Astrocyte of the spinal cord (primary cell): ENCODE results near the gene TRIP4.
A peak's percentile ranks its signal among the peaks of the same experiment; 100 is the strongest.

ENCODE experiments used
- DNase-seq: peaks from one replicate; pipeline ENCODE4 v3.0.0; 2011; ENCODE audit warnings: low read depth, low spot score
- H3K4me3 ChIP-seq: 2 replicates; pipeline ENCODE4 v1.5.1; 2011; ENCODE audit warnings: low read depth, mild to moderate bottlenecking, low read length, moderate library complexity
- in situ Hi-C: cut with HindIII; loops from 2 replicates; pipeline ENCODE4 v1.10.0; 2017; ENCODE audit warnings: low sequenced_read_pairs
- TF ChIP-seq, protein P1 (sequence below): IDR thresholded peaks from 2 replicates; pipeline ENCODE4 v1.5.1; 2012; ENCODE audit warnings: low read depth, mild to moderate bottlenecking, low read length, inconsistent platforms

TRIP4 gene

GRCh38 chr15:64500695-64501395 is 113.2 kb downstream of the TRIP4 start:
- in situ Hi-C loops: no loop called here
- TF ChIP-seq, protein P1, sequence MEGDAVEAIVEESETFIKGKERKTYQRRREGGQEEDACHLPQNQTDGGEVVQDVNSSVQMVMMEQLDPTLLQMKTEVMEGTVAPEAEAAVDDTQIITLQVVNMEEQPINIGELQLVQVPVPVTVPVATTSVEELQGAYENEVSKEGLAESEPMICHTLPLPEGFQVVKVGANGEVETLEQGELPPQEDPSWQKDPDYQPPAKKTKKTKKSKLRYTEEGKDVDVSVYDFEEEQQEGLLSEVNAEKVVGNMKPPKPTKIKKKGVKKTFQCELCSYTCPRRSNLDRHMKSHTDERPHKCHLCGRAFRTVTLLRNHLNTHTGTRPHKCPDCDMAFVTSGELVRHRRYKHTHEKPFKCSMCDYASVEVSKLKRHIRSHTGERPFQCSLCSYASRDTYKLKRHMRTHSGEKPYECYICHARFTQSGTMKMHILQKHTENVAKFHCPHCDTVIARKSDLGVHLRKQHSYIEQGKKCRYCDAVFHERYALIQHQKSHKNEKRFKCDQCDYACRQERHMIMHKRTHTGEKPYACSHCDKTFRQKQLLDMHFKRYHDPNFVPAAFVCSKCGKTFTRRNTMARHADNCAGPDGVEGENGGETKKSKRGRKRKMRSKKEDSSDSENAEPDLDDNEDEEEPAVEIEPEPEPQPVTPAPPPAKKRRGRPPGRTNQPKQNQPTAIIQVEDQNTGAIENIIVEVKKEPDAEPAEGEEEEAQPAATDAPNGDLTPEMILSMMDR: no peak
- H3K4me3 ChIP-seq: no peak overlapping the region
- no peak for DNase-seq

- no peak overlapping the region for H3K4me3 ChIP-seq
- TF ChIP-seq, protein P1: no peak
- in situ Hi-C loops: no loop called here
- no peak for DNase-seq
These were observed 113.7 kb downstream of the TRIP4 start for GRCh38 chr15:64501396-64501715.

GRCh38 chr15:64502151-64502550 is 114.5 kb downstream of the TRIP4 start:
- H3K4me3 ChIP-seq: no peak overlapping the region
- DNase-seq: peak; percentile 36
- in situ Hi-C loops: no loop called here
- TF ChIP-seq, protein P1: no peak

DNA sequence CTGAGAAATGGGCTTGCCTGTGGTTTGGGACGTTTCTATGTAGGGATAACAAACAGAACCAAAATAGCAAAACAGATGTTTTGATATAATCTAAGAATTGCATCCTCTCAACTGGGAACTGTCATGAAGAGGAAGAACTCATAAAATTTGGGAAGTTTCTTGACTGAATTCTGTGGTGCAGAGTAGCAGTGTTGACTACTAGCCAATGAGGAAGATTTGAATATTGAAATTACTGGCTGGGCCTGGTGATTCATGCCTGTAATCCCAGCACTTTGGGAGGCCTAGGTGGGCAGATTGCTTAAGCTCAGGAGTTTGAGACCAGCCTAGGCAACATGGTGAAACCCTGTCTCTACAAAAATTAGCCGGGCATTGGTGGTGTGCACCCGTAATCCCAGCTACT is 114.9 kb downstream of the TRIP4 start:
- DNase-seq: no peak
- TF ChIP-seq, protein P1: no peak
- in situ Hi-C loops: no loop called here
- H3K4me3 ChIP-seq: no peak overlapping the region

- in situ Hi-C loops: no loop called here
- no peak overlapping the region for H3K4me3 ChIP-seq
- TF ChIP-seq, protein P1: no peak
- peak; percentile 50 for DNase-seq
These were observed 115.6 kb downstream of the TRIP4 start for GRCh38 chr15:64503197-64503596.

DNA sequence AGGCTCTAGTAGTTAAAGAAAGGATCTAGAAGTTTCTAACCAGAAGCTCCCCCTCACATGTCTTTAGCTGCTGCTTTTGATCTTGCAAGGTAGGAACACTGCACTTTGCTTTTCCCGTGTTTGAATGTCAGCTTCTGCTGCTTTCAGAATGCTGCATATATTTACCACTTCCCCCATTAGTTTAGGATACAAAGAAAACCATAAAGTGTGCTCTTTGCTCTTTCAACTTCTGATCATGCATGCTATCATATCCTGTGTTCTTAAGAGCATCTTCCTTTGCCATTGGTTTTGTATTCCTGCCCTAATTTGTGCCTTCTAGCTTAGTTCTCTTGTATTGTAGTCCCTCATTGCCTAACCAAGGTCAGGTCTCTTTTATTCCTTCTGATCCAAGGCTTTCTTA is 116.0 kb downstream of the TRIP4 start:
- TF ChIP-seq, protein P1: no peak
- in situ Hi-C loops: no loop called here
- no peak for DNase-seq
- no peak overlapping the region for H3K4me3 ChIP-seq
